Measurements from ENCODE around the gene TMEM44. TPM values are rescaled to one million over a fixed set of nuclear protein-coding genes. Genes with fewer than 3 reads are reported as not detected.

The TMEM44 gene
- total RNA-seq, 3 donors from 2014 or later (not counting 1 experiment from before 2014, with no cell fraction given): 2.1 to 3.0 (median 2.8) TPM

DNA sequence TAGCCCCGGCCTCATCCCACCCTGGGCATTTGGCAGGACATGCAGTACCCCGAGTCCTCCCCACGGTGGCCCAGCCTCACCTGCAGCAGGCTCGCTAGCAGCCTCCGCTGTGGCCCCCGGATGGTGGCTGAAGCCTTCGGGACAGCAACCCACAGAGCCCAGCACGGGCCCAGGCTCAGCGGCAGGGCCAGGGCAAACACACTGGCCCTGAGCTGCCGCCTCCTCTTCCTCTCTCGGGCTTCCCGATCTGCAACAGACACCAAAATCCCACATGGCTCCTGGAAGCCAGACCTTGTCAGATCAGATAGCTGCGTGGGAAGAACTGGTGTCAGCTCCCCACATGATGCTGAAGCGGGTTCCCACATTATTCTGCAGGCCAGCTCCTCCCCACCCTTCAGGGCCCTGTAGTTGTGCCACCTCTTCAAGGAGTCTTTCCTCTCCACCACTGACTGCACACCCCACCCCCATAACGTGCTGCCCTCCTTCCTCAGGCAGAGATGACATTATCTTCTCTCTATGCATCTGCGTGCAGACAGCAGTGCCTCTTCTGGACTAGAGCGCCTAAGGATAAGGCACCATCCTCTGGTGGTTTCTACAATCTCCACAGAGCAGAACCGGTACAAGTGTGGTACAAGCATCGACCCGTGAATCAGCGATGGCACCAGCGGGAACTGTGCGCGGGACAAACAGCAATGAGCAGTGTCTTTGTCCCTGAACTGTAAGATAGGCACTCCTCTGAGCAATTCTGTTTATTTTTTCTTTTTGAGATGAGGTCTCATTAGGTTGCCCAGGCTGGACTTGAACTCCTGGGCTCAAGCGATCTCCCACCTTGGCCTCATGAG lies 9.5 kb downstream of the TMEM44 start:
- ATAC-seq: no peak
- Mint-ChIP-seq H3K4me1 (no peaks in the 10 kb centered on the region), H3K36me3 (no peaks in the 10 kb centered on the region), H3K4me3 (no peak overlapping the region), H3K27ac (no peak overlapping the region), H3K9me3 (no peaks in the 10 kb centered on the region), H3K27me3 (ENCODE audit: low read depth in 2 of 2) (no peaks in the 10 kb centered on the region)
- no peaks in the 10 kb centered on the region for H3K36me3 ChIP-seq (ENCODE audit: control insufficient read depth, insufficient read depth, low read length)
- H3K27ac ChIP-seq (ENCODE audit: low read length): no peak overlapping the region
- H3K9me3 ChIP-seq (ENCODE audit: control insufficient read depth, insufficient read depth, low read length): no peaks in the 10 kb centered on the region
- intact Hi-C loops (cut with micrococcal nuclease): no loop called here
- TF ChIP-seq, protein P1, sequence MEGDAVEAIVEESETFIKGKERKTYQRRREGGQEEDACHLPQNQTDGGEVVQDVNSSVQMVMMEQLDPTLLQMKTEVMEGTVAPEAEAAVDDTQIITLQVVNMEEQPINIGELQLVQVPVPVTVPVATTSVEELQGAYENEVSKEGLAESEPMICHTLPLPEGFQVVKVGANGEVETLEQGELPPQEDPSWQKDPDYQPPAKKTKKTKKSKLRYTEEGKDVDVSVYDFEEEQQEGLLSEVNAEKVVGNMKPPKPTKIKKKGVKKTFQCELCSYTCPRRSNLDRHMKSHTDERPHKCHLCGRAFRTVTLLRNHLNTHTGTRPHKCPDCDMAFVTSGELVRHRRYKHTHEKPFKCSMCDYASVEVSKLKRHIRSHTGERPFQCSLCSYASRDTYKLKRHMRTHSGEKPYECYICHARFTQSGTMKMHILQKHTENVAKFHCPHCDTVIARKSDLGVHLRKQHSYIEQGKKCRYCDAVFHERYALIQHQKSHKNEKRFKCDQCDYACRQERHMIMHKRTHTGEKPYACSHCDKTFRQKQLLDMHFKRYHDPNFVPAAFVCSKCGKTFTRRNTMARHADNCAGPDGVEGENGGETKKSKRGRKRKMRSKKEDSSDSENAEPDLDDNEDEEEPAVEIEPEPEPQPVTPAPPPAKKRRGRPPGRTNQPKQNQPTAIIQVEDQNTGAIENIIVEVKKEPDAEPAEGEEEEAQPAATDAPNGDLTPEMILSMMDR (IDR thresholded peaks at IDR 0.05): no peak
- H3K27me3 ChIP-seq (ENCODE audit: control insufficient read depth, insufficient read depth, low read length): no peaks in the 10 kb centered on the region
- 96% methylated on average over 25 of the region's 25 CpGs for WGBS (ENCODE audit: insufficient coverage)
- no peak overlapping the region for H3K4me3 ChIP-seq (ENCODE audit: low read length)
- H3K4me1 ChIP-seq (ENCODE audit: control insufficient read depth, insufficient read depth, low read length): no peaks in the 10 kb centered on the region
- DNase-seq: no peak

DNA sequence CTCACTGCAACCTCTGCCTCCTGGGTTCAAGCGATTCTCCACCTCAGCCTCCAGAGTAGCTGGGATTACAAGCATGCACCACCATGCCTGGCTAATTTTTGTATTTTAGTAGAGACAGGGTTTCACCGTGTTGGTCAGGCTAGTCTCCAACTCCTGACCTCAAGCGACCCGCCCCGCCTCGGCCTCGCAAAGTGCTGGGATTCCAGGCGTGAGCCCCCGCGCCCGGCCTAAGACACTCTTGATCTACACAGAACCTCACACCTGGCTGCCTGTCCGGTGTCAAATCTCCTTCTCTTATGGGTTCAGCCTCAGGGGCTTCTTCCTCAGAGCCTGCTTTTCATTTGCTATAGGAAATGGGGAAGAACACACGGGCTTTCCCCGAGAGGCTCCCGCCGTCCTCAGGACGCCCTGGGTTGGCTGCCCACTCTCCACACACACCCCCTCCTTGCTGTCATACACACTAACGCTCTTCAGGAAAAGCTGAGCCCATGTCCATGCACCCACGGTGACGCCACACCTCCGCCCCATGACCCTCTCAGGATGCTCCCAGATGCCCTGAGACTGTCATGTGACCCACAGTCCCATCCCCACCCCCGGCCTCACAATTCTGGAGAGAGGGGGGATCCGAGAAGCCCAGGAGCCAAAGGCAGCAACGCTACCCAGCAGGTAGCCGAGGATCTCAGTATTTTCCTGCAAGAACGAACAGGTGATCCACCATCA lies 10.4 kb downstream of the TMEM44 start:
- no peaks in the 10 kb centered on the region for H3K36me3 Mint-ChIP-seq
- no peaks in the 10 kb centered on the region for H3K27me3 Mint-ChIP-seq (ENCODE audit: low read depth in 2 of 2)
- H3K4me3 Mint-ChIP-seq: no peak overlapping the region
- DNase-seq (no peak), ATAC-seq (no peak)
- no peaks in the 10 kb centered on the region for H3K9me3 ChIP-seq (ENCODE audit: control insufficient read depth, insufficient read depth, low read length)
- TF ChIP-seq, protein P1 (IDR thresholded peaks at IDR 0.05): no peak
- H3K9me3 Mint-ChIP-seq: no peaks in the 10 kb centered on the region
- no peaks in the 10 kb centered on the region for H3K27me3 ChIP-seq (ENCODE audit: control insufficient read depth, insufficient read depth, low read length)
- no peaks in the 10 kb centered on the region for H3K4me1 ChIP-seq (ENCODE audit: control insufficient read depth, insufficient read depth, low read length)
- intact Hi-C loops (cut with micrococcal nuclease): no loop called here
- H3K4me3 ChIP-seq (ENCODE audit: low read length): no peak overlapping the region
- no peaks in the 10 kb centered on the region for H3K36me3 ChIP-seq (ENCODE audit: control insufficient read depth, insufficient read depth, low read length)
- WGBS (ENCODE audit: insufficient coverage): 94% methylated on average over 26 of the region's 26 CpGs
- H3K4me1 Mint-ChIP-seq: no peaks in the 10 kb centered on the region
- H3K27ac Mint-ChIP-seq: no peak overlapping the region
- H3K27ac ChIP-seq (ENCODE audit: low read length): no peak overlapping the region

DNA sequence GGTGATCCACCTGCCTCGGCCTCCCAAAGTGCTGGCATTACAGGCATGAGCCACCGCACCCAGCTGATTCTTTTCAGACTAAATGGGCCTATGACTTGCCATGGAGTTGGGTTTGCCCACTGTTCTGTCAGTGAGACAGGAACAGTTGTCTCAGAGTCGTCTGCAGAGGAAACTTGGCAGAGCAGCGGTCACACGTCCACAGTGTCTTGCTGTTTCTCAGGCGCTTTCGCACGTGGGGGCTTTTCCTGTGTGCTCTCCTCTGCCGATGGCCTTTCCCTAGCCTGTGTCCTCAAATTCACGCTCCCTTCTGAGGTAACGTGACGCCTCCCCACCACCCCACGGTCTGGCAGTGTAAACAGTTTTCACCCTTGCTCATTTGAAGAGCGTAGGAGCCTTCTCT lies 11.3 kb downstream of the TMEM44 start:
- H3K4me3 ChIP-seq (ENCODE audit: low read length): no peak overlapping the region
- intact Hi-C loops (cut with micrococcal nuclease): no loop called here
- H3K36me3 ChIP-seq (ENCODE audit: control insufficient read depth, insufficient read depth, low read length): no peaks in the 10 kb centered on the region
- Mint-ChIP-seq H3K4me3 (no peak overlapping the region), H3K4me1 (no peaks in the 10 kb centered on the region), H3K27ac (no peak overlapping the region), H3K36me3 (no peaks in the 10 kb centered on the region), H3K27me3 (ENCODE audit: low read depth in 2 of 2) (no peaks in the 10 kb centered on the region), H3K9me3 (no peaks in the 10 kb centered on the region)
- ATAC-seq (no peak), DNase-seq (no peak)
- no peaks in the 10 kb centered on the region for H3K9me3 ChIP-seq (ENCODE audit: control insufficient read depth, insufficient read depth, low read length)
- WGBS (ENCODE audit: insufficient coverage): 89% methylated on average over 14 of the region's 14 CpGs
- no peaks in the 10 kb centered on the region for H3K4me1 ChIP-seq (ENCODE audit: control insufficient read depth, insufficient read depth, low read length)
- H3K27ac ChIP-seq (ENCODE audit: low read length): no peak overlapping the region
- TF ChIP-seq, protein P1 (IDR thresholded peaks at IDR 0.05): no peak
- H3K27me3 ChIP-seq (ENCODE audit: control insufficient read depth, insufficient read depth, low read length): no peaks in the 10 kb centered on the region
